ENCODE measurements around the gene BICD1.

The BICD1 gene

DNA sequence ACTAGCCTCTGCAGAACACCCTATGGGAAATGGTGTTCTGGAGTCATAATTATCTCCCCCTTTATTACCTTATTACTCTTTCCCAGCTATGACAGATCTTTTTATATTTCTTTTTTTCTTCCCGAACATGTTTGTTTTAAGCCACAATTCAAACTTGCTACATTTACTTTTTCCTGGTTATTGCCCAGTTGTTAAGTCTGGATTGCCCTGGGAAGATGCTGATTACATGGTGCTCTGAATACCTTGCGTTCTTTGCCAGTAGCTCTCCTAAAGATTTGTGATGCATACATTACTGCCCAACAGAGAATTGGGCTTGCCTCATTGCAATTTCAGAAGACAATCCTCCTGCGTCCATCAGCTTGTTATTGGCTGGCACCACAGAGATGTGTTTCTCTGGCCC lies 174.5 kb downstream of the BICD1 start:
- no peak for DNase-seq (ENCODE audit: low read depth)

DNA sequence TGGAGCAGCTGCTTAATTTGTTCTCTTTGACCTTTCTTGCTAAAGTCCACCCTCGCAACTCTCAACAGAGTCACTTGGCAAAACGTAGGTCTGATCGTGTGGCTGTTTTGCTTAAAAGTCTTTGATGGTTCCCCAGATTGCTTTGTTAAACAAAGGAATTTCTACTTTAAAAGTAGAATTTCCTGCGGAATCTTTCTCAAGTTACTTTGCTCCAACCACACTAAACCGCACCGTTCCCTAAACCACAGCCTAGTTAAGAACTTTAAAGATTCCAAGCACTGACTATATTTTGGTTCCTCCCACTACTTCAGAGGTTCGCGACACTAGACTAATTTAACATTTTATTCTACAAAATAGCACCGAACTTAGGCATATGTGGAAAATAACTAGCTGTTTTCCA lies 177.9 kb downstream of the BICD1 start:
- DNase-seq (ENCODE audit: low read depth): no peak

DNA sequence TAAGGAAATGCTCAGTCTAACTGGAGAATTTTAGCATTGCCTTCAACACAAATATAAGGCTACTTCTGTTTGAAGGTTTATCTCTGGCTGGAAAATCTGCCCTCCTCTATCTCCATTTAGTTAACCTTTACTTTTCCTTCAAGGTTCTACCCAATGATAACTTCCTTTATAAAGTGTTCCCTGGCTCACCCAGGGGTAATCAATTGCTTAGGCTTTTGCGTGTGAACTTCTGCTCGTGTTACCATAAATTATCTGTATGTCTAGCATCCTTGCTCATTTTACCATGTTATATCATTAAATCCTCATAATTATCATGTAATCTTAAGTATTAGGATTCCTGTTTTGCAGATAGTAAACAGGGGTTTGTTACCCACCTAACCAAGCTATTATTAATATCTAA lies 178.4 kb downstream of the BICD1 start:
- no peak for DNase-seq (ENCODE audit: low read depth)

DNA sequence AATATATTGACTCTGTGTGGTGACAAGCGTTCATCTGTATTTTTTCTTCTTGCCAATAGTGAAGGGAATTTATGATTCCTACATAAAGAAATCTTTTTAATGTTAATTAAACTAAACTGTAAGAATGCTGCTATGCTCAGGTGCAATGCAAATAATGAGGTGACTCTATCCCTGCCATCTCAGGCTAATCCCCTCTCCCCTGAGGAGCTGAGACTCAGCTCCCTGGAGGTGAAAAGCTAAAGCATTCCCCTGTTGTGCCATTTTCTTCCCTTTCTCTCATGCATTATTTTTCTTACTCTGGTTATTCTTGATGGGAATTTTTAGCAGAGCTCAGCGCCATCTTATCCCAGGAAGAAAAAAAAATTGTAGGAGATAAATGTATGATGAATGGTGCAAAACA lies 178.8 kb downstream of the BICD1 start:
- DNase-seq (ENCODE audit: low read depth): no peak

DNA sequence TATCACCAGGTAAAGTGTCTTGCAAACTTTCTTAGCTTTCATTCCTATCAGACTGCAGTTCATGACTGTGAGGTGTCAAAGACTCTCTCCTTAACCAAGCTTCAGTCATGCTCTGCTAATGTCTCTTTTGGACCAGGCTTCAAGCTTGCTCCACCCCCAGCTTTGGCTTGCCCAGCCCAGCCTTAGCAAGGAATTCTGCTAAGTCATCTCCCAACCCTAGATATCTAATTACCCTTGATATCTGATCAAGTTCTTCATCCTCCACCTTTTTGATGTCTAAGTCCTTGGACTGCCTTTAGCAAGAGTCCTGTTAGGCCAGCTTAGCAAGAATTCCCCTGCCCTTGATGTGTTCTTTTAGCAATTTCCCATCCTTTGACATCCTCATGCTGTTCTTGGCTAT lies 183.8 kb downstream of the BICD1 start:
- no peak for DNase-seq (ENCODE audit: low read depth)

DNA sequence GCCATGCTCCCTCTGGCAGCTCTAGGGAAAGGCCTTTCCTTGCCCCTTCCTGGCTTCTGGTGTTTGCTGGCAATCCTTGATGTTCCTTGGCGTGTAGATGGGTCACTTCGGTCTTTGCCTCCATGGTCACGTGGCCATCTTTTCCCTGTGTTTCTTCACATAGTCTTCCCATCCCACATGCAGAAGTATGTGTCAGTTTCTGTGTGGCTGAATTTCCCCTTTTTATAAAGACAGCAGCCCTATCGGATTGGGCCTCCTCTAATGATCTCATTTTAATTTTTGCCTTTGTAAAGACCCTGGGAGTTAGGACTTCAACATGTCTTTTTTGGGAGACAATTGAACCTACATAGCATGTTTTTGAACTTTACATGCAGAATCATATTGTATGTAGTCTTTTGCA lies 185.5 kb downstream of the BICD1 start:
- DNase-seq (ENCODE audit: low read depth): no peak

DNA sequence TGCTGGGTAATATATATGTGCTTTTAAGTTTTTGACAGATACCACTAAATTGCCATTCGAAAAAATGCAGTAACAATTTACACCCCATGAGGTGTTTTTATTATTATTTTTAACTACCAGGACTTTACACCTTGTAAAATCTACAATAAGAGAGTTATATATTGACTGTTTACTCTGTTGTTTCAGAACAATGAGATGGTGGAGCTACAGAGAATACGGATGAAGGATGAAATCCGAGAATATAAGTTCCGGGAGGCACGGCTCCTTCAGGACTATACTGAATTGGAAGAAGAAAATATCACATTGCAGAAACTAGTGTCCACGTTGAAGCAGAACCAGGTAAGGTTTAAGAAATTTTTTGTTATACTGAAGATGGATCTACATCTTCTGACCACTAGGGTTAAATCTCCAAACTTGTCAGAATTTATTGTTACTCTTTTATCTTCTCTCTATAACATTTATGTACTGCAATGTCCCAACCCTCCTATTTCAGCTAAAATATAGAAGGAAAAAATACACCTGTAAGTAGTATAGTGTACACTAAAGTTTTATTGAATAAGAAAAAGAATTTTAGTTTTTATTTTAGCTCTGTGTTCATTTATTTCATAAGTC lies 187.3 kb downstream of the BICD1 start:
- no peak for DNase-seq (ENCODE audit: low read depth)

DNA sequence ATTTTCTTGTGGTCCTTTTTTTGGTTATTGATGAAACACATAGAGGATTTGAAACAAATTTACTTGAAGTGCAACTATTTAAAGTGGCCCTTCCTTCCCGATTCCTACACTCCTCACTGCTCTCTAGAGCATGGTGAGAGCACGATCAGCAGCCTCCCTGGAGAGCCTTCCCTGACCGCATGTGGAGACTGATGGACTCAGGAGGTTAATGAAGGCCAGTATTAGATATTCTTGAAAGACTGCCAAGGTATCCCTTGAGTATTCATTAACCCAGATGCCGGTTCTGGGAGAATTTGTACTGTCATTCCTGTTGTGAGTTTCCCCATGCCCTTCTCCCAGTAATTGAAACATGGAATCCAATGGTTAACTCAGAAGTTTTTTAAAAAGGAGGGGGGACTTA lies 189.9 kb downstream of the BICD1 start:
- no peak for DNase-seq (ENCODE audit: low read depth)

DNA sequence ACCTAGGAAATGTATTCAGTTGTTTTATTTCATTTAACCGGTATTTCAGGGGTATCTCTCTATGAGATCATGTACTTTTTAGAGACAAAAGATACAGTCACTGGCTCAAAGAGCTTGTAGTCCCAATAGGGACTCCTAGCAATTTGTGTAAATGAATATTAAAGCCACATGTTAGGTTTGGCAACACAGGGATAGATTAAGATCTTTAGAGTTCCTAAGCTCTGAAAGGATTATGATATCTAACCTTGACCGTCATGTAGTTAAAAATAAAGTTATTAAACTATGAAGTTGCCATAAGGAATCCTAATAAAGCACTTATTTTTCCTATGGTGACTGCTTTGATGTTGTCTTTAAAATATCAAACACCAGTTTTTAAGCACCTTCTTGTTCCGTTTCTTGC lies 192.3 kb downstream of the BICD1 start:
- DNase-seq (ENCODE audit: low read depth): no peak

DNA sequence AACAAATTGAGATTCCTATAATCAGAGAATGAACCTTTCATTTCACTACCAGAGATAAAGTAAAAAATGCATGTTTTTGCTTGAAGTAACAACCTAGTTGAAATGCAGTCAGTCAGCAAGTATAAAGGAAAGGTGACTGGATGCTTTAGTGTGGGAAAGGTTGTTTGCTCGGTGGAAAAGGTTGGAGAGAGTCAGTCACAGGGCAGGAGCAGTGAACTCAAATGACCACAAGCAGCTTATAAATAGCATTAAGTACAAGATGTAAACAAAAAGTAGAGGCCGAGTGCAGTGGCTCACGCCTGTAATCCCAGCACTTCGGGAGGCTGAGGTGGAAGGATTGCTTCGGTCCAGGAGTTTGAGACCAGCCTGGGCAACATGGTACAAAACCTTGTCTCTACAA lies 194.6 kb downstream of the BICD1 start:
- no peak for DNase-seq (ENCODE audit: low read depth)

DNA sequence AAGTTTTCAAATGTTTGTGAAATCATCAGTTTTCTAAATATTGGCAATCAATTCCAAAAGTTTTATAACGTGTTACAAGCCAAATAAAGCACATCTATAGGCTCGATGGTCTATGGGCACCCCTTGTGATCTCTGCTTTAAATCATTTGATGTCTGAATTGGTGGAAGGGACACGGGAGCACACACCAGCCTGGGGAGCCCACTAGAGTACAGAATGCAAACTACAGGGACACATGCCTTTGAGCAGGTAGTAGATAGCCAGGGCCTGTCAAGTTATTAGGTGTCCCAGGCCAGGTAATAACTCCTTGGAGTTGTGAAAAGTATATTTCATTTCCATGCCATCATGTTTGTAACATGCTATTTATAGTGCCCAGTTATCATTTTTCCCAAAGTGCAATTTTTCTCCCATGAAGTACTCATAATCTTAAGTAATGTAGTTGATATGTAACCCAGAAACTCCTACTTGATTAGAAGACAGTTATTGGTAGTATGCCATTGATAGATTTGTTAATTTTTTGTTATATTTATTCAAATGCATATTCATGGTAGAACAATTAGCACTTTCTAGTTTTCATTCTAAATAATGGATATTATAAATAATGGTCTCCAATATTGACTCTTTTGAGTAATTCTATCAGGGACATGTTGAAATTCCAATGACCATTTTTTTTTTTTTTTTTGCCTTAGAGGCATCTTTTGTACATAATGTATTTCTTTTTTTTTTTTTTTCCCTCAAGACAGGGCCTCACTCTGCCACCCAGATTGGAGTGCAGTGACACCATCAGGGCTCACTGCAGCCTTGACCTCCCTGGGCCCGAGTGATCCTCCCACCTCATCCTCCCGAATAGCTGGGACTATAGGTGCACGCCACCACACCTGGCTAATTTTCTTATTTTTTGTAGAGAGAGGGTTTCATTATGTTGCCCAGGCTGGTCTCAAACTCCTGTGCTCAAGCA lies 195.8 kb downstream of the BICD1 start:
- DNase-seq (ENCODE audit: low read depth): no peak

DNA sequence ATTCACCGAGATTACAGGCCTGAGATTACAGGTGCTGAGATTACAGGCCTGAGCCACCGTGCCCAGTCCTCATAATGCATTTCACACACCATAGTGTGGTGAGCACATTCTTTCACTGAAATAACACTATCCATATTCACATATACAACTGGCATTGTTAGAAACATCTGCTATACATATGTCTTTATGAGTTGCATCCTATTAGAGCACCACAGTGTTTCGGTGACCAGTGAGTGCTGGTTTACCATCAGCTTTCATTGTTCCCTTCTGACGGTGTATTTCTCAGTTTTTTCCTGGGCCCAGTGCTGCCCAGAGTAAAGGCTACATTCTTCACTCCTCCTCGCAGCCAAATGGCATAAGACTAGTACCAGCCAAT lies 196.5 kb downstream of the BICD1 start:
- DNase-seq (ENCODE audit: low read depth): no peak

DNA sequence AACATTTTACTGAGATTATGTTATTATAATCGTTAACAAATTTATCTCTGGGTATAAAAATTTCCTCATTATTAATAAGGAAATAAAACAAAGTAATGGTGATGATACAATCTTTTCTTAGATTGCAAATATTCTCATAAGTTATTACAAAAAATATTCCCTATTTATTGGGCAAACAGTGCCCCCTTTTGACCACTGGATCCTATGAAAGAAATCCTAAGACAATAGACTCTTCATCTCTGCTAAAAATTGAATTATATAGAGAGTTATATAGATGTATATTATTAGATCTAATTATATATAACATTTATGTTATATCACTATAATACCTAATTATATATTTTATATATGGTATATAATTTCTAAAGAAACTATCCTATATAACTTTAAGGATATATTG lies 198.5 kb downstream of the BICD1 start:
- DNase-seq (ENCODE audit: low read depth): no peak

DNA sequence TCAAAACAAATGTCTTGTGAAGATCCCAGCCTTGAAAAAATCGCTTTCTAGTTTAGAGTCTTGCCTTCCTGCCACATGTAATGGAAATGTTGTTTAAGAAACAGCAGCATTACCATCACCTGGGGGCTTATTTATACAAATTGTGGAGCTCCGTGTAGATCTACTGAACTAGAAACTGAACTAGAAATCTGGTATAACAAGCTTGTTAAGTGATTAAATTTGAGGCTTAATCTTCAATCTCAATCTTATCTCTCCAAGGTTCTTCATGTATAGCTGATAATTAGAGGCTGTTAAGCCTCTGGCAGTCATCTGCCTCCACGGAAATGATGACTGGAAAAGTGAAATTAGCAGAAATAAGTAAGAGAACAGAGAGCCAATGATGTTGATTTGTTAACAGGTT lies 200.7 kb downstream of the BICD1 start:
- DNase-seq (ENCODE audit: low read depth): no peak

DNA sequence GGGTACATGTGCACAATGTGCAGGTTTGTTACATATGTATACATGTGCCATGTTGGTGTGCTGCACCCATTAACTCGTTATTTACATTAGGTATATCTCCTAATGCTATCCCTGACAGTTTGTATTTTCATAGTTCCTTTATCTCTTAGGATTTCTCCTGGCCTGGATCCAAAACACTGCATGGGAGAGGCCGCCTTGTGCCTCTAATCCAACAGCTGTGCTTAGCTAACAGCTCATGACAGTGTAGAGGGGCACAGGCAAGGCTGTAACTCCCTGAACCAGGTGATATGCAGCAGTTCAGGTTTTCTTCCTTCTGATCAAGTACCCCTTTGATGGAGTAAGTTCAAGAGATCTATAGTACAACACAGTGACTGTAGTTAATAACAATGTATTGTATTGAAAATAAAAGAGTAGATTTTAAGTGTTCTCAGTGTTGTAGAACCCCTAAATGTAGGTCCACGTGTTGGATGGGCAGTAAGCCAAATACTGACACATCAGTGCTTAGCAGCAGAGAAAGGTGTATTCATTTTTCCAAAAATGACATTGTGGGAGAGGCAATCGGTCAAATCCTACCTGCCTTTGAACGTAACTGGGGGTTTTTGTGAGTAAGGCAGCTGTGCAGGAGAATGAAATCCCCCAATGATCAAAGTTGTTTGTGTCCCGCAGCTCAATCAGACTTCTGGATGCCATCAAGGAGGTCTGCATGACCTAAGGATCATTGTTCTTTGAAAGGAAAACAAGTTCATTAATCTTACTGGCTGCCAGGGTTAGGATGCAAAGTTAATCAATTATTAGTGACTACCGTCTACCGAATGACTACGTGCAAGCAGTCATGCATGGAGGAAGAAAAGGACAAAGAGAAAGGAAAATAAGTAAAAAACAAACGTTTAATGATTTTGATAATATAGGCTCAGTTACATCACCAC lies 203.4 kb downstream of the BICD1 start:
- DNase-seq (ENCODE audit: low read depth): no peak

DNA sequence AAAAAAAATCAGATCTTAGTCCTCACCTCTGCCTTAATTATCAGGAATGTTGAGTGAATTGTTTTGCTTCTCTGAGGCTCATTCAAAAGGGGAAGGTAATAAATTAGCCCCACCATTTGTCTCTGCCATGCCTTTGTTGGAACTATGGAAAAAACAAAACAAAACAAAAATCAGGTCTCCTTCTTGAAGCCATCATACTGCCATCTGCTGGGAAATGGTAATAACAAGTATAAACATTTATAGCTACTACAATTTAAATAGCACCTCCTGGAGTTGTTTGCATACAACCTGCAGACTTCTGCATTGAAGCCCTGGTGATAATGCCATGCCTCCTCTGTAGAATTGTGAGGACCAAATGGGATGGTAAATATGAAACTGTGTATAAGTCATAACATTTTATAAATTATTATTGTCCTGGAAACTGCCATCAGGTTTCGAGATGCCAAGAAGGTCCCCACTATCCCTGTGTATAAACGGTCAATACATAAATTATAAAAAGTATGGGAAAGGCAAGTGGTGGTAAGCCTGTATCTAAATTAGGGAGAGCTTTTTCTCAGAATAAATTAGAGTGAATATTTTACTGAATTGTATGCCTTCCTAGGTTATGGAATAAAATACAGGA lies 205.5 kb downstream of the BICD1 start:
- no peak for DNase-seq (ENCODE audit: low read depth)

DNA sequence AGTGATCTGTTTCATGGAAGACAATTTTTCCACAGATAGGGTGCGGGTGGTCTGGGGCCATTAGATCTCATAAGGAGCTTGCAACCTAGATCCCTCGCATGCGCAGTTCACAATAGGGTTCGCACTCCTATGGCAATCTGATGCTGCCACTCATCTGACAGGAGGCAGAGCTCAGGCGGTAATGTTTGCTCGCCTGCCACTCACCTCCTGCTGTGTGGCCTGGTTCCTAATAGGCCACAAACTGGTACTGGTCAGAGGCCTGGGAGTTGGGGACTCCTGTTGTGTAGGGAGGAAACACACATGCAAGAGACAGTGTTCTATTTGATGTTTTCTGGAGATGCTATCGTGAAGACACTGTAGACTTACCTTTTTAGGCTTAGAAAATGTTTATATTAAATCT lies 215.7 kb downstream of the BICD1 start:
- DNase-seq (ENCODE audit: low read depth): no peak

DNA sequence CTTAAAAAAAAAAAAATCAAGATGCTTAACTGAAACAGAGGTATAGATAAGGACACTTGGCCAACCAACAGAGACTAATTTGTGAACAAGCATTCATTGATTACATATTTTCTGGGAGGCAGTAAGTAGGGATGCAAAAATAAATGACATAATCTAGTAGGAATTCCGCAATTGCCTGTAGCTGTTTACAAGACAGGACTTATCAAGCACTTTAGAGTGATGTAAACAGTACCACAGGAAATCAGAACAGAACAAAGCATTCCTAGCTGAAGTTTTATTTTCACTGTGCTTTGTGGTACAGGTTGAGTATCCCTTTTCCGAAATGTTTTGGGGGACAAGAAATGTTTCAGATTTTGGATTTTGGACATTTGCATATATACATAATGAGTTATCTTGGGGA lies 224.5 kb downstream of the BICD1 start:
- no peak for DNase-seq (ENCODE audit: low read depth)

DNA sequence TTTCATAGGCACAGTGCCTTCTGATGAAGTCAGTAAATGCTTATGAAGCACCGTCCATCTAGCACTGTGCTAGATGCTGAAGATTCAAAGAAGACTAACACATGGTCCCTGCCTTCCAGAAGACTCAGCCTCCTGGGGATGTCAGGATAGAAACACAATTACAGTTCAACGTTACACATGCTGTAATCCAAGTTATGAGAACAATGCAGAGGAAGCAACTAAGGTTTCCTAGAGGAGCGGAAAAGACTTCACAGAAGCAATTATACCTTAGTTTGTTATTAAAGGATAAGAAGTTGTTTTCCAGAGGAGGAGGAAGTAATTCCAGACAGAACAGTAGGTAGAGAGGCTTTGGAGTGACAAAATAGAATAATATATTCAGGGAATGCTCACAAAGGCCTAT lies 225.8 kb downstream of the BICD1 start:
- no peak for DNase-seq (ENCODE audit: low read depth)

DNA sequence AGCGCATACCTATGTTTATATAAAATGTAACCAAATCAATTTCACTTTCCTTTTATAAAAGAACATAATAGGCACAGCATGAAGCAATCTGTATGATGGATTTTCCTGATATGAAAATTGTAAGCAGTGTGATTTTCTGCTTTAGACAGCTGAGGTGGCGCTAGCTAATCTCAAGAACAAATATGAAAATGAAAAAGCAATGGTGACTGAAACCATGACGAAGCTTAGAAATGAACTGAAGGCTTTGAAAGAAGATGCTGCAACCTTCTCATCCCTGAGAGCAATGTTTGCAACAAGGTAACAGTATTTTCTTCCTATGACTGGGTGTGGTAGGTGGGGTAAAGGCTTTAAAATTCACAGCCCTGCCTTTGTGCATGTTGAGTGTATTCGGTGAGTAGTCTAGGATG lies 227.7 kb downstream of the BICD1 start:
- DNase-seq (ENCODE audit: low read depth): no peak

DNA sequence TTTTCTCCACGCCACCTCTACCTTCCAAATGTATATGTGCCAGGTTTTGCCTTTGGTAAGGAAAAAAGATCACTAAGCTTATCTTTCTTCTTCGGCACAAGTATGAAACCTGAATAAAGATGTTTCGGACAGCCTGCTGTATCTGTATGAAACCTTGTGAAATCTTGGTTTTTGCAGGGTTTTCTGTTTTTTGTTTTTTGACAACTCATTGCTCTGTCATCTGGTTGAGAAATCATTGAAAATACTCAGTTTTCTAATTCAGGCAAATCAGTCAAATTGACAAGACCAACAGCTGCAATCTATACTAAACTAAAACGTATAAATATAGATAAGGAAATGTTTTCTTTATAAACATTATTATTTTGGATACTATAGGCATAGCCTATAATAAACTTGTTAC lies 229.6 kb downstream of the BICD1 start:
- DNase-seq (ENCODE audit: low read depth): no peak

DNA sequence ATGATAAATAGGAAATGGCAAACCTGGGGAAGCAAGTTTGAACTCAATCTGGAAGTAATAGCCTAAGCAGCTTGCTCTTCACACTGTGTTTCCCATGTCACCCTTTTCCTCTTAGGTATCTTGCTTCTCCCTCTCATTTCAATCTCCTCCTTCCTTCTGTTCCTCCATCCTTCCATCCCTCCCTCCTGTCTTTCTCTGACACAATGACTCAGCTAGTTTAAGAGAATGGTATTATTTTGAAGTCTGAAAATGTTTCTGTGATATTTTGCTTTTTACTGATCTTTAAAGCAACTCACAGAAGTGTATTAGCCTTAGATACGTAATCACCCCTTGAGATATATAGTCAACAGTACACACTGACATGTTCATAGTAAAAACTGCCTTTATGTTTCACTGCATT lies 236.8 kb downstream of the BICD1 start:
- DNase-seq (ENCODE audit: low read depth): no peak
